Measurements from ENCODE around the gene MEOX2.

The MEOX2 gene

GRCh38 chr7:15621468-15621867 lies 65.0 kb downstream of the MEOX2 start:
- DNase-seq (ENCODE audit: insufficient read length, low spot score): no peak
- TF ChIP-seq CTCF (IDR thresholded peaks at IDR 0.05; ENCODE audit: insufficient read depth, missing control alignments): no peak

DNA sequence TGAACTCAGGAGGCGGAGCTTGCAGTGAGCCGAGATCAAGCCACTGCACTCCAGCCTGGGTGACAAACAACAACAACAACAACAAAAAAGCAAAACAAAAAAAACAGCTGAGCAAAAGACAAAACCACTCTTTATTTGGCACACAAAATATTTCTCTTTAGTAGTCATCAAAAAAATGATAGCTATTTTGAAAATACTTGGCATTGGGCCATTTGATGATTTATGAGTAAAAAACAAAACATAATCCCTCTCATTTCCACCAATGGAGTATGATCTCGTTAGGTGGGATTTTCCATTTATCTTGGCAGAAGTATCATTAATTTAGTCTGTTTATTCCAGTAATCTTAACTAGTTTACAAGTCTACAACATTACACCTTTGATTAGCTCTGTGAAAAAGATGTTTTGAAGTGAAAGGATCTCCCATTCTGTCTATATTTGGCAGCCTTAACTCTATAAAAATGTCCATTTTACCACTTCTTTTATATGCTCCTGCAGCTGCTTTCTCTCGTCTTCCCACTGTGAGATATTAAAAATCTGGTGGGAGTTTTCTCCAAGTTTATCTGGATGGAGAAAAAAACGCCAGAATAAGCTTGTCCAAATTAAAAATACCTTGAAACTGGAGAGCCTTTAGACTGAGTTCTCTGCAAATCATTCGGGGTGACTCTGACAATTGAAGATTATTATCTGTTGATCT lies 65.8 kb downstream of the MEOX2 start:
- no peak for TF ChIP-seq CTCF (IDR thresholded peaks at IDR 0.05; ENCODE audit: insufficient read depth, missing control alignments)
- no peak for FAIRE-seq
- DNase-seq (ENCODE audit: insufficient read length, low spot score): no peak

More at GRCh38 chr7:15621468-15621867, 65.0 kb downstream of the MEOX2 start:
- no peak for FAIRE-seq

GRCh38 chr7:15618275-15618674 lies 68.2 kb downstream of the MEOX2 start:
- FAIRE-seq (no peak), DNase-seq (ENCODE audit: insufficient read length, low spot score) (no peak)
- TF ChIP-seq CTCF (IDR thresholded peaks at IDR 0.05; ENCODE audit: insufficient read depth, missing control alignments): no peak

- no peak for TF ChIP-seq CTCF (IDR thresholded peaks at IDR 0.05; ENCODE audit: insufficient read depth, missing control alignments)
- no peak for FAIRE-seq
- no peak for DNase-seq (ENCODE audit: insufficient read length, low spot score)
These were observed 74.3 kb downstream of the MEOX2 start for GRCh38 chr7:15612205-15612604.

DNA sequence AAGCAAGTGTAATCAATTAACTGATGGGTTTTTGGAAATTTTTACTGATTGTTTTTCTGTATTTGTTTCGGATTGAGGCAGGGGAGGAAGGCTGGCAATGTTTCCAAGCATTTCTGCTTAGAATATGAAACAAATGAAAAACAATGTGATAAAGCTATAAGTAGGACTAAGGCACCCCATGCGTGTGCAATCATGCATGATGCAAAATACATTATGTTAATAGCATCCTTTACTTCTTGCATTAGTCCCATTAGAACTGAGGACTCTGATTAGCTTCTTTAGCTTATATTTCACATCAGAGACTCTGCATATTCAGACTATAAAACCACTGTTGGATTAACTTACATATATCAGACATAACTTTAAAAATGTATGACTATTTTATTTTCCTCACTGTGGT lies 76.0 kb downstream of the MEOX2 start:
- FAIRE-seq (no peak), DNase-seq (ENCODE audit: insufficient read length, low spot score) (no peak)
- no peak for TF ChIP-seq CTCF (IDR thresholded peaks at IDR 0.05; ENCODE audit: insufficient read depth, missing control alignments)

- DNase-seq (ENCODE audit: insufficient read length, low spot score): no peak
- FAIRE-seq: no peak
- TF ChIP-seq CTCF (IDR thresholded peaks at IDR 0.05; ENCODE audit: insufficient read depth, missing control alignments): no peak
These were observed 77.2 kb downstream of the MEOX2 start for GRCh38 chr7:15609287-15609686.

- no peak for FAIRE-seq
- DNase-seq (ENCODE audit: insufficient read length, low spot score): no peak
- TF ChIP-seq CTCF (IDR thresholded peaks at IDR 0.05; ENCODE audit: insufficient read depth, missing control alignments): no peak
These were observed 78.8 kb downstream of the MEOX2 start for GRCh38 chr7:15607529-15608210.
